Left ventricle myocardium inferior (tissue), 1 donor: ENCODE data around the gene PYROXD2. TPM values are rescaled to one million over a fixed set of nuclear protein-coding genes. Genes with fewer than 3 reads are reported as not detected.

Experiments
- DNase-seq: peaks from one replicate; pipeline ENCODE4 v3.0.0-alpha.2; 2020
- H3K27ac ChIP-seq: fragments of 200-600 bp; replicated peaks from 2 replicates; pipeline ENCODE4 v1.8.0; 2021
- H3K27me3 ChIP-seq: fragments of 200-600 bp; 2 replicates; pipeline ENCODE4 v1.8.0; 2021; ENCODE audit warnings: low read depth
- H3K36me3 ChIP-seq: fragments of 200-600 bp; 2 replicates; pipeline ENCODE4 v1.8.0; 2021
- H3K4me1 ChIP-seq: fragments of 200-600 bp; 2 replicates; pipeline ENCODE4 v1.8.0; 2021
- H3K4me3 ChIP-seq: fragments of 200-600 bp; 2 replicates; pipeline ENCODE4 v1.8.0; 2021; ENCODE audit warnings: mild to moderate bottlenecking, moderate library complexity
- H3K9me3 ChIP-seq: fragments of 200-600 bp; replicated peaks from 2 replicates; pipeline ENCODE4 v1.8.0; 2021
- intact Hi-C: fragments of 100-400 bp; cut with micrococcal nuclease; formaldehyde crosslinking; loops from one replicate; pipeline ENCODE4 v1.11.0; 2022
- total RNA-seq: library from RNA; stranded (reverse); fragmentation: NEBNext Ultra II Directional; extraction: Animal tissue kit (Norgen Biotek cat#: 25700); gene quantifications from one replicate; pipeline ENCODE4 v1.2.1, GENCODE V29; 2021
- TF ChIP-seq, protein P1 (sequence below): fragments of 200-600 bp; IDR thresholded peaks from 2 replicates; pipeline ENCODE4 v1.8.0; 2021; ENCODE audit warnings: antibody characterized with exemption, mild to moderate bottlenecking, borderline replicate concordance
- donor health status: DM: no; HTN: yes; CAD: no; lungs with severe emphysema.

PYROXD2 gene
- total RNA-seq, 1 donor from 2014 or later = 10.4 TPM

DNA sequence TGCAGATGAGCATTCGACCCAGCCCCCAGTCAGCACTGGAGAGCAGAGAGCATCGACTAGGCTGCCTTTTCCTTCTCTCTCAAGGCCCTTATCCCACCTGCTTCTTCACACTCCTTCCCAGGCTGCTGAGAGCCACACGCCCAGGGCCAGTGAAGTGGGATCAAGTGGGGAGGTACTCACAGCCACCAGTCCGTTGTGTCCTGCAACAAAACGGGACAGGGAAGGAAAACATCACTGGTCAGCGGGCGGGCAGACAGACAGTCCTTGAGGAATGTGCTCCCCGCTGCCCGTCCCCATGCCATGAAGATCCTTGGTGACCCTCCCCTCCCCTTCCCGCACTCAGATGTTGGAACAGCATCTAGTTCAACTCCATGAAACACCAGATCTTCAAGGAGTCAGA is 4.2 kb downstream of the PYROXD2 start:
- DNase-seq = no peak
- H3K4me1 ChIP-seq = peaks cover 49% of the 10 kb centered on the region
- H3K4me3 ChIP-seq = no peak overlapping the region
- H3K27me3 ChIP-seq = no peaks in the 10 kb centered on the region
- H3K36me3 ChIP-seq = no peaks in the 10 kb centered on the region
- no peaks in the 10 kb centered on the region for H3K9me3 ChIP-seq
- intact Hi-C loops = no loop called here
- TF ChIP-seq, protein P1, sequence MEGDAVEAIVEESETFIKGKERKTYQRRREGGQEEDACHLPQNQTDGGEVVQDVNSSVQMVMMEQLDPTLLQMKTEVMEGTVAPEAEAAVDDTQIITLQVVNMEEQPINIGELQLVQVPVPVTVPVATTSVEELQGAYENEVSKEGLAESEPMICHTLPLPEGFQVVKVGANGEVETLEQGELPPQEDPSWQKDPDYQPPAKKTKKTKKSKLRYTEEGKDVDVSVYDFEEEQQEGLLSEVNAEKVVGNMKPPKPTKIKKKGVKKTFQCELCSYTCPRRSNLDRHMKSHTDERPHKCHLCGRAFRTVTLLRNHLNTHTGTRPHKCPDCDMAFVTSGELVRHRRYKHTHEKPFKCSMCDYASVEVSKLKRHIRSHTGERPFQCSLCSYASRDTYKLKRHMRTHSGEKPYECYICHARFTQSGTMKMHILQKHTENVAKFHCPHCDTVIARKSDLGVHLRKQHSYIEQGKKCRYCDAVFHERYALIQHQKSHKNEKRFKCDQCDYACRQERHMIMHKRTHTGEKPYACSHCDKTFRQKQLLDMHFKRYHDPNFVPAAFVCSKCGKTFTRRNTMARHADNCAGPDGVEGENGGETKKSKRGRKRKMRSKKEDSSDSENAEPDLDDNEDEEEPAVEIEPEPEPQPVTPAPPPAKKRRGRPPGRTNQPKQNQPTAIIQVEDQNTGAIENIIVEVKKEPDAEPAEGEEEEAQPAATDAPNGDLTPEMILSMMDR = no peak
- H3K27ac ChIP-seq = no peak overlapping the region

DNA sequence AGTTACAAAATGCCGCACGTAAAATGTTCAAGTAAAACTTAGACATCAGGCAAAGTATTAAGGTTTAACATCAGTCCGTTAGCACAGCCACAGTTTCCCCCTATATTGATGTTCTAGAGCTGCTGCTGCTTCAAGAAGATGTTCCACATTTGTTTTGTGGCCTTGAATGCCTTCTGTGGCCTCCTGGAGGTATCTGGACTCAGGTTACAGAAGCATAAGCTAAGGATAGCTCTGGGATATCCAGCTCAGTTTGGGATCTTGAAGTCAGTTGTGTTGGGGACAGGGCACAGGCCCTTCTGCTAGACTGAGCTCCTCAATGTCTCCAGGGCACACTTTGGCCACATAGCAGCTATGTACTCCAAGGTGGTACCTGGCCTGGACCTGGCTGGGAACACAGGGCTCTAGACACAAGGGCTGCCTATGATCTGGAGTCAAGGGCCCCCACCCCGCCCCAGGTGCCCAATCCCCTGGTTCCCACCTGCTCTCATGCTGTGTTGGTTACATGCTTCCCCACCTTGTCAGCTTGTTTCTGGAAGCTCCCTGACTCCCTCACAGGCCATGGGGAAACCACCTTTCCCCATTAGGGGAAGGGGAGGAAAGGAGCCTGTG is 4.7 kb downstream of the PYROXD2 start:
- TF ChIP-seq, protein P1 = no peak
- Histone ChIP-seq H3K36me3 (peaks cover 2% of the 10 kb centered on the region), H3K27ac (no peak overlapping the region), H3K27me3 (no peaks in the 10 kb centered on the region), H3K9me3 (no peaks in the 10 kb centered on the region), H3K4me1 (peaks cover 44% of the 10 kb centered on the region), H3K4me3 (no peak overlapping the region)
- no peak for DNase-seq
- intact Hi-C loops = no loop called here

DNA sequence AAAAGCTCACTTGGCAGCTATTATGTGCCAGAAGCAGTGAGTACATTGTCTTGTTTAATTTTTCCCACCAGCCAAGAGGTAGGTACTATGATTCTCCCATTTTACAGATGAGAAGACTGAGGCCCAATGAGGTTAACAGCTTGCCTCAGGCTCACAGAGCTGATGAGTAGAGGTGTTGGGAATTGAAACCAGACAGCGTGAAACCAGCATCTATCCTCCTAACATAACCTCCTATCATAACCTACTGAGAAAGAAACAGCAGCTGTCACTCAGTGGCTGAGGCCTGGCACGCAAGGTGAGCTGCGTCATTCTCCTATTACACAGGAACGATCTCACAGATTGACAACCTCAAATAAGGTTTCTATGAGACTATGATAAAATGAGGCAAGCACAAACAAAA is 6.2 kb downstream of the PYROXD2 start:
- intact Hi-C loops = no loop called here
- DNase-seq = no peak
- TF ChIP-seq, protein P1 = no peak
- Histone ChIP-seq H3K27ac (no peak overlapping the region), H3K9me3 (no peaks in the 10 kb centered on the region), H3K36me3 (peaks cover 9% of the 10 kb centered on the region), H3K27me3 (no peaks in the 10 kb centered on the region), H3K4me3 (no peak overlapping the region), H3K4me1 (peaks cover 31% of the 10 kb centered on the region)

DNA sequence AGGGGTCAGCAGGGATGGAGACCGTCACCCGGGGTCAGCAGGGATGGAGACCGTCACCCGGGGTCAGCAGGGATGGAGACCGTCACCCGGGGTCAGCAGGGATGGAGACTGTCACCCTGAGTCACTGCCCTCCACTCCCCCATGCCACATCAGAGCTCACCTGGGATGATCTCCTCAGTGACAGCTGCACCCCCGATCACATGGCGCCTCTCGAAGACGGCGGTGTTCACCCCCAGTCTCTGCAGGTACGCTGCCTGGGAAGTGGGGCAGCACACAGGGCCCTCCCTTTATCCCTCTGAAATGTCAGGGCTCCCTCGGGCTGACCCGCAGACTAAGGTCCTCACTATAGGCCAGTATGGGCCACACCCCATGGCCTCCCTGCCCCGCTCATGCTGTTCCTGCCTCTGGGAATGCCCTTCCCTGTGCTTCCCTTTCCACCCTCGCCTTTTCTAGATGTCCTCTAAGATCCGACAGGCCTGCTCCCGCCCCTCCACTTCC is 7.2 kb downstream of the PYROXD2 start:
- intact Hi-C loops = no loop called here

DNA sequence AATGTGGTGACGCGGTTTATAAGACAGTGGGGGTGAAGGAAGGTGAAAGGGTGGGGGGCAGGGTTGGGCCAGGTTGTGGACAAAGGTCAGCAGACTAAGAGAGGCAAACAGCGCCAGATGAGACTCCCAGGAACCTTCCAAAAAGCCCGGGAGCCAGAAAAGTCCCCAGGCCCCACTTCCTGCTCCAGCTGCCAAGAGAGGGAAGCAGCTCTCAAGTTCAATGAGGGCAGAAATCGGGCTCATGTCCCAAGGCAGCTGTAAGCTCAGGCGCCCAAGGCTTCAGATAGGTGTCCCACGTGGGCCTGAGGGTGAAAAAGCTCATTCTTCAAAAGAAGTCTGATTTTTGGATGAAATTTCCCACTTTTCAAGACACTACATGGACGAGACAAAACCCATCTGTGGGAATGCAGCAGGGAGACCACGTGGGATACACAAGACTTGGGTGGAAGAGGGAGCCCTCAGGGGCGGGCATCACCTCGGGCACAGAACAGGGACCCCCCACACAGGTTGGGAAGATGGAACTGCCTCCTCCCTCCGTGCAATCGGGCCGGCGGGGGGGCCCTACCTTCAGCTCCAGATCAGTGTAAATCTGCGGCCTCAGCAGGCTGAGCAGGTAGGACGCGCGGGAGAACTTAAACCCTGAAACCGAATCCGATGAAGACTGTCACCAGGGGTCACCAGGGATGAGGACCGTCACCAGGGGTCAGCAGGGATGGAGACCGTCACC is 7.8 kb downstream of the PYROXD2 start:
- H3K36me3 ChIP-seq = peaks cover 20% of the 10 kb centered on the region
- DNase-seq = no peak
- TF ChIP-seq, protein P1 = no peak

More for the DNA sequence above, 7.2 kb downstream of the PYROXD2 start:
- Histone ChIP-seq H3K4me1 (peaks cover 27% of the 10 kb centered on the region), H3K4me3 (no peak overlapping the region), H3K27ac (no peak overlapping the region), H3K9me3 (no peaks in the 10 kb centered on the region), H3K36me3 (peaks cover 19% of the 10 kb centered on the region), H3K27me3 (no peaks in the 10 kb centered on the region)
- DNase-seq = no peak
- TF ChIP-seq, protein P1 = no peak

More for the DNA sequence above, 7.8 kb downstream of the PYROXD2 start:
- Histone ChIP-seq H3K27ac (no peak overlapping the region), H3K4me3 (no peak overlapping the region), H3K27me3 (no peaks in the 10 kb centered on the region), H3K9me3 (no peaks in the 10 kb centered on the region), H3K4me1 (peaks cover 21% of the 10 kb centered on the region)
- intact Hi-C loops = no loop called here
